Neural cell (in vitro differentiated cells): ENCODE data around the gene AKR1C1.
"Not testable (repeated sequence)": the region's sequence is repeated elsewhere in the genome, so short reads cannot be mapped to it uniquely, and the experiment has no call there.

Experiments
- EP300 ChIP-seq: fragments of 450-650 bp; conservative IDR thresholded peaks from 2 replicates; pipeline ENCODE4 v1.6.1; 2014; ENCODE audit warnings: antibody characterized with exemption, mild to moderate bottlenecking, moderate library complexity; ENCODE audit not compliant: poor library complexity, severe bottlenecking
- EZH2 ChIP-seq: fragments of 200-600, 300-800 bp; shearing (Covaris generic), sonication (generic); IDR thresholded peaks from 2 replicates; pipeline ENCODE4 v1.6.1; 2014; ENCODE audit warnings: antibody characterized with exemption, low read length, borderline replicate concordance, mild to moderate bottlenecking; ENCODE audit not compliant: insufficient read depth, poor library complexity, severe bottlenecking
- POLR2AphosphoS5 ChIP-seq: IDR thresholded peaks from 2 replicates; pipeline ENCODE4 v1.6.1; 2012
- RAD21 ChIP-seq: fragments of 450-650 bp; conservative IDR thresholded peaks from 2 replicates; pipeline ENCODE4 v1.6.1; 2014; ENCODE audit warnings: antibody characterized with exemption, mild to moderate bottlenecking, moderate library complexity
- SMC3 ChIP-seq: fragments of 450-650 bp; conservative IDR thresholded peaks from 2 replicates; pipeline ENCODE4 v1.6.1; 2014; ENCODE audit warnings: antibody characterized with exemption, mild to moderate bottlenecking, moderate library complexity; ENCODE audit not compliant: poor library complexity
- TAF1 ChIP-seq: IDR thresholded peaks from 2 replicates; pipeline ENCODE4 v1.6.1; 2012; ENCODE audit warnings: low read depth
- TF ChIP-seq, protein P1 (sequence below): fragments of 450-650 bp; IDR thresholded peaks from 2 replicates; pipeline ENCODE4 v1.5.1; 2014; ENCODE audit warnings: antibody characterized with exemption, mild to moderate bottlenecking, moderate library complexity; ENCODE audit not compliant: poor library complexity, severe bottlenecking
- TF ChIP-seq, protein P2 (sequence below): IDR thresholded peaks from 2 replicates; pipeline ENCODE4 v1.6.1; 2012; ENCODE audit warnings: borderline replicate concordance

DNA sequence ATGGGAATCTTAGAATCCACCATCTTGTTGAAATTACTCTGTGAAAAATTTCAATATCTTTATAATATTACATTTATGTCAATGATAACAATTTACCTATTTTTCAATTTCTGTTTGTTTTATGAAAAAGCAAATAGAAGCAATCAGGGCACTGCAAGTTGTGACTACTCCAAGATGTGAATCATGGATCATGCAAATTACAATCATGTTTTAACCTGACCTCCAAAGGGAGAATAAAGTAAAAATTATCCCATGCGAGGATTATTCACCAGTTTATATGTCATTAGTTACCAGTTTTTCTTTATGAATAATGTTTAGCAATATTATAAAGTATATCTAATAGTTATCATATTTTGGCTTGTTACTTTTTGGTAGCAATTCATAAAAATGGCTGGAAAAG, 907 bp upstream of the AKR1C1 start:
- TF ChIP-seq TAF1, POLR2AphosphoS5, SMC3, EZH2, RAD21, EP300: not testable (repeated sequence)
- TF ChIP-seq, protein P1, sequence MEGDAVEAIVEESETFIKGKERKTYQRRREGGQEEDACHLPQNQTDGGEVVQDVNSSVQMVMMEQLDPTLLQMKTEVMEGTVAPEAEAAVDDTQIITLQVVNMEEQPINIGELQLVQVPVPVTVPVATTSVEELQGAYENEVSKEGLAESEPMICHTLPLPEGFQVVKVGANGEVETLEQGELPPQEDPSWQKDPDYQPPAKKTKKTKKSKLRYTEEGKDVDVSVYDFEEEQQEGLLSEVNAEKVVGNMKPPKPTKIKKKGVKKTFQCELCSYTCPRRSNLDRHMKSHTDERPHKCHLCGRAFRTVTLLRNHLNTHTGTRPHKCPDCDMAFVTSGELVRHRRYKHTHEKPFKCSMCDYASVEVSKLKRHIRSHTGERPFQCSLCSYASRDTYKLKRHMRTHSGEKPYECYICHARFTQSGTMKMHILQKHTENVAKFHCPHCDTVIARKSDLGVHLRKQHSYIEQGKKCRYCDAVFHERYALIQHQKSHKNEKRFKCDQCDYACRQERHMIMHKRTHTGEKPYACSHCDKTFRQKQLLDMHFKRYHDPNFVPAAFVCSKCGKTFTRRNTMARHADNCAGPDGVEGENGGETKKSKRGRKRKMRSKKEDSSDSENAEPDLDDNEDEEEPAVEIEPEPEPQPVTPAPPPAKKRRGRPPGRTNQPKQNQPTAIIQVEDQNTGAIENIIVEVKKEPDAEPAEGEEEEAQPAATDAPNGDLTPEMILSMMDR, result not testable (repeated sequence)
- TF ChIP-seq, protein P2, sequence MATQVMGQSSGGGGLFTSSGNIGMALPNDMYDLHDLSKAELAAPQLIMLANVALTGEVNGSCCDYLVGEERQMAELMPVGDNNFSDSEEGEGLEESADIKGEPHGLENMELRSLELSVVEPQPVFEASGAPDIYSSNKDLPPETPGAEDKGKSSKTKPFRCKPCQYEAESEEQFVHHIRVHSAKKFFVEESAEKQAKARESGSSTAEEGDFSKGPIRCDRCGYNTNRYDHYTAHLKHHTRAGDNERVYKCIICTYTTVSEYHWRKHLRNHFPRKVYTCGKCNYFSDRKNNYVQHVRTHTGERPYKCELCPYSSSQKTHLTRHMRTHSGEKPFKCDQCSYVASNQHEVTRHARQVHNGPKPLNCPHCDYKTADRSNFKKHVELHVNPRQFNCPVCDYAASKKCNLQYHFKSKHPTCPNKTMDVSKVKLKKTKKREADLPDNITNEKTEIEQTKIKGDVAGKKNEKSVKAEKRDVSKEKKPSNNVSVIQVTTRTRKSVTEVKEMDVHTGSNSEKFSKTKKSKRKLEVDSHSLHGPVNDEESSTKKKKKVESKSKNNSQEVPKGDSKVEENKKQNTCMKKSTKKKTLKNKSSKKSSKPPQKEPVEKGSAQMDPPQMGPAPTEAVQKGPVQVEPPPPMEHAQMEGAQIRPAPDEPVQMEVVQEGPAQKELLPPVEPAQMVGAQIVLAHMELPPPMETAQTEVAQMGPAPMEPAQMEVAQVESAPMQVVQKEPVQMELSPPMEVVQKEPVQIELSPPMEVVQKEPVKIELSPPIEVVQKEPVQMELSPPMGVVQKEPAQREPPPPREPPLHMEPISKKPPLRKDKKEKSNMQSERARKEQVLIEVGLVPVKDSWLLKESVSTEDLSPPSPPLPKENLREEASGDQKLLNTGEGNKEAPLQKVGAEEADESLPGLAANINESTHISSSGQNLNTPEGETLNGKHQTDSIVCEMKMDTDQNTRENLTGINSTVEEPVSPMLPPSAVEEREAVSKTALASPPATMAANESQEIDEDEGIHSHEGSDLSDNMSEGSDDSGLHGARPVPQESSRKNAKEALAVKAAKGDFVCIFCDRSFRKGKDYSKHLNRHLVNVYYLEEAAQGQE, result not testable (repeated sequence)
